ENCODE data around the gene CBFA2T3. TPM values are rescaled to one million over a fixed set of nuclear protein-coding genes. Genes with fewer than 3 reads are reported as not detected.

Gene CBFA2T3
- total and polyA plus RNA-seq, 2 of the 13 experiments (the other 11 are each of a cell fraction or from before 2014, with no cell fraction given): 0.05 TPM; not detected in 1

- intact Hi-C loops (cut with micrococcal nuclease; ENCODE audit: unreplicated experiment): no loop called here
- no peaks in the 10 kb centered on the region for H3K36me3 ChIP-seq (replicated peaks in 1 of 2; ENCODE audit: control insufficient read depth in 1 of 2, insufficient read depth in 2 of 2, low read length in 2 of 2)
- TF ChIP-seq STAG1 (CRISPR knock-in tag; IDR thresholded peaks at IDR 0.05): no peak
- TF ChIP-seq, protein P1, sequence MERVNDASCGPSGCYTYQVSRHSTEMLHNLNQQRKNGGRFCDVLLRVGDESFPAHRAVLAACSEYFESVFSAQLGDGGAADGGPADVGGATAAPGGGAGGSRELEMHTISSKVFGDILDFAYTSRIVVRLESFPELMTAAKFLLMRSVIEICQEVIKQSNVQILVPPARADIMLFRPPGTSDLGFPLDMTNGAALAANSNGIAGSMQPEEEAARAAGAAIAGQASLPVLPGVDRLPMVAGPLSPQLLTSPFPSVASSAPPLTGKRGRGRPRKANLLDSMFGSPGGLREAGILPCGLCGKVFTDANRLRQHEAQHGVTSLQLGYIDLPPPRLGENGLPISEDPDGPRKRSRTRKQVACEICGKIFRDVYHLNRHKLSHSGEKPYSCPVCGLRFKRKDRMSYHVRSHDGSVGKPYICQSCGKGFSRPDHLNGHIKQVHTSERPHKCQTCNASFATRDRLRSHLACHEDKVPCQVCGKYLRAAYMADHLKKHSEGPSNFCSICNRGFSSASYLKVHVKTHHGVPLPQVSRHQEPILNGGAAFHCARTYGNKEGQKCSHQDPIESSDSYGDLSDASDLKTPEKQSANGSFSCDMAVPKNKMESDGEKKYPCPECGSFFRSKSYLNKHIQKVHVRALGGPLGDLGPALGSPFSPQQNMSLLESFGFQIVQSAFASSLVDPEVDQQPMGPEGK (CRISPR knock-in tag; IDR thresholded peaks at IDR 0.05): peak; percentile 27; the same call in 1 of the 2 replicates
- POLR2A ChIA-PET: no interaction called here
- ATAC-seq (no peak), DNase-seq (ENCODE audit: low spot score) (no peak), FAIRE-seq (no peak)
- CTCF ChIA-PET (ENCODE audit: low intra/inter-chr PET ratio, low total read pairs): no interaction called here
- in situ Hi-C loops (cut with HindIII; ENCODE audit: extremely low pct_ligation_motif_present, low pct_unique_long_range_greater_than_20kb): no loop called here
- H3K27ac ChIP-seq (ENCODE audit: extremely low read length, insufficient read depth, low read length): no peak overlapping the region
- H3K4me3 ChIP-seq (replicated peaks in 1 of 3; ENCODE audit: insufficient read depth in 1 of 3, low read depth in 2 of 3, low read length in 3 of 3): no peak overlapping the region
- WGBS (ENCODE audit: low lambda C conversion rate): 13% methylated on average over 10 of the region's 11 CpGs
- no peaks in the 10 kb centered on the region for H3K9me3 ChIP-seq (ENCODE audit: low read length)
- peaks cover 36 to 97% of the 10 kb centered on the region in 2 experiments for H3K27me3 ChIP-seq (ENCODE audit: control insufficient read depth in 1 of 2, insufficient read depth in 2 of 2, low read length in 2 of 2)
- peaks cover 14% of the 10 kb centered on the region; the same call in 1 of the 2 replicates for H4K20me1 ChIP-seq (ENCODE audit: insufficient read depth, low read length)
- H2AFZ ChIP-seq (ENCODE audit: low read length): no peak overlapping the region
- H3K9ac ChIP-seq (ENCODE audit: insufficient read depth, low read depth, low read length): no peak overlapping the region
- no peaks in the 10 kb centered on the region for H3K79me2 ChIP-seq (ENCODE audit: insufficient read depth, low read length)
- no peak overlapping the region for H3K4me2 ChIP-seq (ENCODE audit: low read depth, low read length)
- BruUV-seq (replicated peaks): no TSS peak
- H3K4me1 ChIP-seq (ENCODE audit: insufficient read depth, low read length): peaks cover 24% of the 10 kb centered on the region
These were observed 93.1 kb downstream of the CBFA2T3 start for GRCh38 chr16:88883946-88884345.

DNA sequence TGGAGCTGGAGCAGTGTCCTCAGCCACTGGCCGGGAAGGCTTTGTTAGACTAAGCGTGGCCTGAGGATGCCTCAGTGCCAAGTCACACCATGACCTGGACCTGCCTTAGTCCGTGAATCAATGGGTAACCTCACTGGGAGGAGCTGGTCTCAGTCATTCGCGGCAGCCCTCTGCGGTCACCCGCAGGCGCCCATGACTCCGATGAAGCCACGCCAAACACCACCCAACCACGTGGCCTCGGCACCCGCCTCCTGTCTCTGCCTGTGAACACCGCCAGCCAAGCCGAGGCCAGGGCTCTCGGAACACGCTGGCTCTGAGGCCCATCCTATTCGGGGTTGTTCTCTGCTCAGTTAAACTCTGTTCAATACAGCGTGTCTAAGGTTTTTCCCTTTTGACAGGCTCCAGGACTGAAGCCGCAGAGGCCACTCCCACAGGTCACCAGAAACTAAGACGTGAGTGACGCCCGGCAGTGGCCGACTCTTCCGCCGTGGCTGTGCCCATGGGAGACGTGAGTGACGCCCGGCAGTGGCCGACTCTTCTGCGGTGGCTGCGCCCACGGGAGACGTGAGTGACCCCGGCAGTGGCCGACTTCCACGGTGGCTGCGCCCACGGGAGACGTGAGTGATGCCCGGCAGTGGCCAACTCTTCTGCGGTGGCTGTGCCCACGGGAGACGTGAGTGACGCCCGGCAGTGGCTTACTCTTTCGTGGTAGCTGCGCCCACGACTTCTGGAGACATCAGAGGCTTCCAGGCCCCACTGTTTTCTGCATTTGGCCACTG, 93.7 kb downstream of the CBFA2T3 start:
- no TSS peak for BruUV-seq (replicated peaks)
- TF ChIP-seq ZBTB33 (CRISPR knock-in tag; IDR thresholded peaks at IDR 0.05): 0 out of 2 replicates have a peak, but pooled peaks have one; percentile 48
- TF ChIP-seq, protein P2, sequence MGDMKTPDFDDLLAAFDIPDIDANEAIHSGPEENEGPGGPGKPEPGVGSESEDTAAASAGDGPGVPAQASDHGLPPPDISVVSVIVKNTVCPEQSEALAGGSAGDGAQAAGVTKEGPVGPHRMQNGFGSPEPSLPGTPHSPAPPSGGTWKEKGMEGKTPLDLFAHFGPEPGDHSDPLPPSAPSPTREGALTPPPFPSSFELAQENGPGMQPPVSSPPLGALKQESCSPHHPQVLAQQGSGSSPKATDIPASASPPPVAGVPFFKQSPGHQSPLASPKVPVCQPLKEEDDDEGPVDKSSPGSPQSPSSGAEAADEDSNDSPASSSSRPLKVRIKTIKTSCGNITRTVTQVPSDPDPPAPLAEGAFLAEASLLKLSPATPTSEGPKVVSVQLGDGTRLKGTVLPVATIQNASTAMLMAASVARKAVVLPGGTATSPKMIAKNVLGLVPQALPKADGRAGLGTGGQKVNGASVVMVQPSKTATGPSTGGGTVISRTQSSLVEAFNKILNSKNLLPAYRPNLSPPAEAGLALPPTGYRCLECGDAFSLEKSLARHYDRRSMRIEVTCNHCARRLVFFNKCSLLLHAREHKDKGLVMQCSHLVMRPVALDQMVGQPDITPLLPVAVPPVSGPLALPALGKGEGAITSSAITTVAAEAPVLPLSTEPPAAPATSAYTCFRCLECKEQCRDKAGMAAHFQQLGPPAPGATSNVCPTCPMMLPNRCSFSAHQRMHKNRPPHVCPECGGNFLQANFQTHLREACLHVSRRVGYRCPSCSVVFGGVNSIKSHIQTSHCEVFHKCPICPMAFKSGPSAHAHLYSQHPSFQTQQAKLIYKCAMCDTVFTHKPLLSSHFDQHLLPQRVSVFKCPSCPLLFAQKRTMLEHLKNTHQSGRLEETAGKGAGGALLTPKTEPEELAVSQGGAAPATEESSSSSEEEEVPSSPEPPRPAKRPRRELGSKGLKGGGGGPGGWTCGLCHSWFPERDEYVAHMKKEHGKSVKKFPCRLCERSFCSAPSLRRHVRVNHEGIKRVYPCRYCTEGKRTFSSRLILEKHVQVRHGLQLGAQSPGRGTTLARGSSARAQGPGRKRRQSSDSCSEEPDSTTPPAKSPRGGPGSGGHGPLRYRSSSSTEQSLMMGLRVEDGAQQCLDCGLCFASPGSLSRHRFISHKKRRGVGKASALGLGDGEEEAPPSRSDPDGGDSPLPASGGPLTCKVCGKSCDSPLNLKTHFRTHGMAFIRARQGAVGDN (CRISPR knock-in tag; IDR thresholded peaks at IDR 0.05): peak; percentile 25; the same call in 1 of the 2 replicates
- TF ChIP-seq DMAP1 (CRISPR knock-in tag; IDR thresholded peaks at IDR 0.05): no peak
- peak; percentile 16; the same call in 1 of the 2 replicates for TF ChIP-seq MNT (IDR thresholded peaks at IDR 0.05)

More for the DNA sequence above, 93.7 kb downstream of the CBFA2T3 start:
- Histone ChIP-seq H3K9me3 (ENCODE audit: low read length) (no peaks in the 10 kb centered on the region), H3K9ac (ENCODE audit: insufficient read depth, low read depth, low read length) (no peak overlapping the region), H4K20me1 (ENCODE audit: insufficient read depth, low read length) (peaks cover 14% of the 10 kb centered on the region; the same call in 1 of the 2 replicates), H3K4me3 (replicated peaks in 1 of 3; ENCODE audit: insufficient read depth in 1 of 3, low read depth in 2 of 3, low read length in 3 of 3) (no peak overlapping the region), H2AFZ (ENCODE audit: low read length) (no peak overlapping the region), H3K4me1 (ENCODE audit: insufficient read depth, low read length) (peaks cover 24% of the 10 kb centered on the region), H3K27me3 (ENCODE audit: control insufficient read depth in 1 of 2, insufficient read depth in 2 of 2, low read length in 2 of 2) (peaks cover 36 to 97% of the 10 kb centered on the region in 2 experiments), H3K4me2 (ENCODE audit: low read depth, low read length) (no peak overlapping the region), H3K27ac (ENCODE audit: extremely low read length, insufficient read depth, low read length) (no peak overlapping the region), H3K36me3 (replicated peaks in 1 of 2; ENCODE audit: control insufficient read depth in 1 of 2, insufficient read depth in 2 of 2, low read length in 2 of 2) (no peaks in the 10 kb centered on the region), H3K79me2 (ENCODE audit: insufficient read depth, low read length) (no peaks in the 10 kb centered on the region)
- in situ Hi-C loops (cut with HindIII; ENCODE audit: extremely low pct_ligation_motif_present, low pct_unique_long_range_greater_than_20kb) (no loop called here), intact Hi-C loops (cut with micrococcal nuclease; ENCODE audit: unreplicated experiment) (no loop called here)
- DNase-seq (ENCODE audit: low spot score) (no peak), ATAC-seq (no peak), FAIRE-seq (no peak)
- POLR2A ChIA-PET: no interaction called here
- CTCF ChIA-PET (ENCODE audit: low intra/inter-chr PET ratio, low total read pairs): no interaction called here
- 61% methylated on average over 23 of the region's 49 CpGs for WGBS (ENCODE audit: low lambda C conversion rate)

All from HepG2 (cell line).